Karpas-422 (cell line): ENCODE results near the gene UBE2M. TPM values are rescaled to one million over a fixed set of nuclear protein-coding genes. Genes with fewer than 3 reads are reported as not detected.
A peak's percentile ranks its signal among the peaks of the same experiment; 100 is the strongest.
"Not testable (repeated sequence)": the region's sequence is repeated elsewhere in the genome, so short reads cannot be mapped to it uniquely, and the experiment has no call there.

Experiments
- DNase-seq: peaks from one replicate; pipeline ENCODE4 v3.0.0-alpha.2; 2015
- H2AFZ ChIP-seq: fragments of 200-600 bp; sonication (generic); 2 replicates; pipeline ENCODE4 v1.6.1; 2014; ENCODE audit warnings: antibody characterized with exemption, low read length, mixed read lengths
- H3K27ac ChIP-seq: fragments of 200-600 bp; sonication (generic); 2 replicates; pipeline ENCODE4 v1.5.1; 2014; ENCODE audit warnings: mild to moderate bottlenecking, low read length, moderate library complexity
- H3K27me3 ChIP-seq: fragments of 200-600 bp; sonication (generic); 2 replicates; pipeline ENCODE4 v1.6.1; 2014; ENCODE audit warnings: low read length, mixed read lengths
- H3K36me3 ChIP-seq: fragments of 200-600 bp; sonication (generic); 2 replicates; pipeline ENCODE4 v1.6.1; 2014; ENCODE audit warnings: low read length, mixed read lengths; ENCODE audit not compliant: insufficient read depth
- H3K4me1 ChIP-seq: fragments of 200-600 bp; sonication (generic); 2 replicates; pipeline ENCODE4 v1.6.1; 2014; ENCODE audit warnings: mild to moderate bottlenecking, low read length, mixed read lengths
- H3K4me2 ChIP-seq: fragments of 200-600 bp; sonication (generic); 2 replicates; pipeline ENCODE4 v1.6.1; 2014; ENCODE audit warnings: low read length, low read depth, mild to moderate bottlenecking; ENCODE audit not compliant: poor library complexity, severe bottlenecking
- H3K4me3 ChIP-seq: fragments of 200-600 bp; sonication (generic); 2 replicates; pipeline ENCODE4 v1.5.1; 2014; ENCODE audit warnings: mild to moderate bottlenecking, antibody characterized with exemption, low read length, mixed read lengths
- H3K79me2 ChIP-seq: fragments of 200-600 bp; sonication (generic); 2 replicates; pipeline ENCODE4 v1.6.1; 2014; ENCODE audit warnings: mild to moderate bottlenecking, low read length, mixed read lengths
- H3K9ac ChIP-seq: fragments of 200-600 bp; sonication (generic); 2 replicates; pipeline ENCODE4 v1.6.0; 2014; ENCODE audit warnings: low read length
- H3K9me2 ChIP-seq: fragments of 200-600 bp; sonication (generic), shearing (Covaris generic); replicated peaks from 2 replicates; pipeline ENCODE4 v1.6.0; 2014; ENCODE audit warnings: mild to moderate bottlenecking, low read length, moderate library complexity; ENCODE audit not compliant: insufficient read depth
- H3K9me3 ChIP-seq: fragments of 300-700, 200-600 bp; sonication (generic); 2 replicates; pipeline ENCODE4 v1.6.1; 2014; ENCODE audit warnings: low read length, mixed read lengths
- H4K20me1 ChIP-seq: fragments of 200-600 bp; sonication (generic); 2 replicates; pipeline ENCODE4 v1.6.1; 2014; ENCODE audit warnings: mild to moderate bottlenecking, antibody characterized with exemption, low read length, low read depth; ENCODE audit not compliant: insufficient read depth
- total RNA-seq: library from RNA; depleted of rRNA; stranded (reverse); fragments of >200 nt; shearing (Covaris generic); gene quantifications from 2 replicates; pipeline ENCODE4 v1.2.3, GENCODE V29; 2014; ENCODE audit warnings: low replicate concordance

UBE2M gene
- total RNA-seq, 1 experiment from 2014 or later, result 90.6 TPM

- Histone ChIP-seq H3K9ac (peak within 1 kb of the TSS; percentile 94), H2AFZ (peak within 1 kb of the TSS; percentile 86), H3K4me3 (peak within 1 kb of the TSS; percentile 88), H3K9me2 (no peaks in the 10 kb centered on the region), H3K36me3 (peaks cover 21% of the 10 kb centered on the region), H3K4me1 (peaks cover 17% of the 10 kb centered on the region), H3K4me2 (peak within 1 kb of the TSS; percentile 88), H4K20me1 (peaks cover 27% of the 10 kb centered on the region), H3K27me3 (no peaks in the 10 kb centered on the region), H3K27ac (peak within 1 kb of the TSS; percentile 68), H3K79me2 (peaks cover 27% of the 10 kb centered on the region), H3K9me3 (no peaks in the 10 kb centered on the region)
- peak; percentile 97 for DNase-seq
These were observed 14.4 kb downstream of the UBE2M start, which contains the start of gene TRIM28 for GRCh38 chr19:58543826-58544590. Gene TRIM28, plus strand, starts transcription at chr19:58544064. Its CDS starts 694 bp downstream, at chr19:58544758.

DNA sequence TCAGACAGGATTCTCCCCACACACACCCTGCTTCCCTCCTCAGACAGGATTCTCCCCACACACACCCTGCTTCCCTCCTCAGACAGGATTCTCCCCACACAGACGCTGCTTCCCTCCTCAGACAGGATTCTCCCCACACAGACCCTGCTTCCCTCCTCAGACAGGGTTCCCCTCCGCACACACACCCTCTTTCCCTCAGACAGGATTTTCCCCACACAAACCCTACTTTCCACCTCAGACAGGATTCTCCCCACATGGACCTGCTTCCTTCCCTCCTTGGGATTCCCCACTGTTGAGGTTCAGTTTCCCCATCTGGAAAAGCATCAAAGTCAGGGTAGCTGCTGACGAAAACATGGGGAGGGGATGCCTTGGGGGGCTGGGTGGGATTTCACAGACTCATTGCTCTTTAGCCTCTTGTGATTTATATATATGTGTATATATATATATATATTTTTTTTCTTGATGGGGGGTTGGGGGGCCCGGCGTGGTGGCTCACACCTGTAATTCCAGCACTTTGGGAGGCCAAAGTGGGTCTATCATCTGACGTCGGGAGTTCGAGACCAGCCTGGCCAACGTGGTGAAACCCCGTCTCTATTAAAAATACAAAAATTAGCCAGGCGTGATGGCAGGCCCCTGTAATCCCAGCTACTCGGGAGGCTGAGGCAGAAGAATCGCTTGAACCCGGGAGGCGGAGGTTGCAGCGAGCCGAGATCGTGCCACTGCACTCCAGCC is 15.6 kb downstream of the UBE2M start:
- not testable (repeated sequence) for H2AFZ ChIP-seq, H3K27me3 ChIP-seq, H3K9ac ChIP-seq, H3K9me2 ChIP-seq, H3K27ac ChIP-seq, H3K4me3 ChIP-seq, H3K9me3 ChIP-seq, DNase-seq, H3K4me2 ChIP-seq
- Histone ChIP-seq H4K20me1 (peaks cover 27% of the 10 kb centered on the region), H3K36me3 (peaks cover 19% of the 10 kb centered on the region), H3K79me2 (peaks cover 27% of the 10 kb centered on the region), H3K4me1 (peaks cover 17% of the 10 kb centered on the region)

DNA sequence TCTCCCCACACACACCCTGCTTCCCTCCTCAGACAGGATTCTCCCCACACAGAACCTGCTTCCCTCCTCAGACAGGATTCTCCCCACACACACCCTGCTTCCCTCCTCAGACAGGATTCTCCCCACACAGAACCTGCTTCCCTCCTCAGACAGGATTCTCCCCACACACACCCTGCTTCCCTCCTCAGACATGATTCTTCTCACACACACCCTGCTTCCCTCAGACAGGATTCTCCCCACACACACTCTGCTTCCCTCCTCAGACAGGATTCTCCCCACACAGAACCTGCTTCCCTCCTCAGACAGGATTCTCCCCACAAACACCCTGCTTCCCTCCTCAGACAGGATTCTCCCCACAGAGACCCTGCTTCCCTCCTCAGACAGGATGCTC is 19.2 kb downstream of the UBE2M start:
- not testable (repeated sequence) for H3K36me3 ChIP-seq, H3K4me3 ChIP-seq, H3K9ac ChIP-seq, H3K27ac ChIP-seq, DNase-seq, H3K27me3 ChIP-seq, H3K9me2 ChIP-seq, H4K20me1 ChIP-seq, H3K4me1 ChIP-seq, H2AFZ ChIP-seq, H3K9me3 ChIP-seq, H3K4me2 ChIP-seq, H3K79me2 ChIP-seq

DNA sequence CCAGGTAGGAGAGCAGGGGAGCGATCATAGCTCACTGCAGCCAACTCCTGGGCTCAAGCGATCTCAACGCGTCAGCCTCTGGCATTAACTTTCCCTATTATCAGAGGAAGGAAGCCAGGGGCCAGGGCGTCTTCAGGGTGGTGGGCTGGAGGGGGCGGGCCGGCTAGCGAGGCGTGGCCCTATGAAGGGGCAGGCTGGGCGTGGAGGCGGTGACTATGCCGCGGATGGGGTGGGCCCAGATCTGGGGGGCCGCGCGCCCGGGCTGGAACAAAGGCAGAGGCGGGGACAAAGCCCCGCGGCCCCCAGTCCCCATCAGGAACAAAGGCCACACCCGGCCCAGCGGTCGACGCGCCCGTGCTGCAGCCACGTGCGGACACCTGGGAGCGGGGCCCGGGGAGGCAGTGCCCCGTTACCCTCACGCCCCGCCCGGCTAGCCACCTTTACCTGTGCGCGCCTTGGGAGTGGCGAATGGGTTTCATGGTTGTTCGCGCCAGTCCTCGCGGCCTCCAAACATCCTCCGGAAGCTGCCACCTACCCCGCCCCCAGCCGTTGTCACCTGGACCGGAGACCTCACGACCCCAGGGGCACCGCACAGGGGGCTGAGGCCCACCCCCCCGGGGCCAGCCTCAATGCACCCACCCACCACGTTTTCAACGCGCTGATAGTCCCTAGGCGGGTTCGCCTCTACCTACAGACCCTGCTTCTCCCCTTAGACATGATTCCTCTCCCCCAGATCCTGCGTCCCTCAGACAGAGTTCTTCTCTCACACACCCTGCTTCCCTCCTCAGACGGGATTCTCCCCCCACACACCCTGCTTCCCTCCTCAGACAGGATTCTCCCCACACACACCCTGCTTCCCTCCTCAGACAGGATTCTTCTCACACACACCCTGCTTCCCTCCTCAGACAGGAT is 19.9 kb downstream of the UBE2M start:
- Histone ChIP-seq H4K20me1 (no peaks in the 10 kb centered on the region), H3K9me2 (no peaks in the 10 kb centered on the region), H3K27me3 (no peaks in the 10 kb centered on the region), H3K9me3 (no peaks in the 10 kb centered on the region), H3K4me1 (peaks cover under 1% of the 10 kb centered on the region; the same call in 1 of the 2 replicates), H3K79me2 (no peaks in the 10 kb centered on the region), H3K36me3 (no peaks in the 10 kb centered on the region), H3K4me2 (no peak overlapping the region), H3K4me3 (no peak overlapping the region), H3K27ac (no peak overlapping the region), H3K9ac (no peak overlapping the region), H2AFZ (no peak overlapping the region)
- no peak for DNase-seq

DNA sequence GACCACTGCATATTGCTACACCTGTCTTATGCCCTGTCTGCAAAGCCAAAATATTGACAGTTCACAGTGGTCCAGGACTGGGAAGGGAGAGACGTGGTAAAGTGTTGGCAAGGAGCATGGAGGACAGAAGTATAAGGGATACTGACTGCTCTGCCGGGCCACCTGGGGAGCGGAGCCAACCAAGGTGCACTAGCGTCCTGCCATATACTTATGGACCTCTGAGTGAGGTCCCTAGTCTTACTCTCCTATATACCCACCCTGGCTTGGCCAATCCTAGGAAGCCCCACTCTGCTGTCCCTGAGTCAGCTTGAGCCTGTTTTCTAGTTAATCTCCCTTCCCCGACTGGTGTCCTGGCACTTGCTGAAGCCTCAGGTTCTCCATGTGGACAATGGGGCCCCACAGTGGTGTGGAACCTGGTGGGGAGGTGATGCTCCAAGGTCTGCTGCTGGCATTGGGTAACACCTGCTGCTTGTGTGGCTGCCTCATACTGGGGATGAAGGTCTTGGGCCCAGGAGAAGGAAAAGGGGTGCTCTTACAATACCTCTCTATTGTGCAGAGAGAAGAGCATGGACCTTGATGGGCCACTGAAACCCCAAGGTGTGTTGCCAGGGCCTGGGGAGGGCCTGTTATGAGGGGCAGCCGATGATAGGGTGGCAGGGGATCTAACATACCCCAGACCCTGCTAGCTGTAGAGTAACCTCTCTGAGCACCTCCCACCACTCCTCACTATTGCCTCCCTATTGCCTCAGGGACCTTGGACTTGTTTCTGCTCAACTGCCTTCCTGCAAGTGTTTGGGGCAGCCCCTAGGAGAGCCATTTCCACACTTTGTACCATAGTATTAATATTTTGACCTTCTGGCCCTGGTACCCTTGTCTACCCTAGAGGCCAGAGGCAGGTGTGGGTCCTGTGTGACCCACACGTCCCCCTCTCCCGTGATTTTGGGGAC is 21.3 kb downstream of the UBE2M start:
- no peak overlapping the region for H3K27ac ChIP-seq
- H3K36me3 ChIP-seq, result no peaks in the 10 kb centered on the region
- H3K27me3 ChIP-seq, result no peaks in the 10 kb centered on the region
- H3K4me2 ChIP-seq, result no peak overlapping the region
- no peak overlapping the region for H3K4me3 ChIP-seq
- H3K9me3 ChIP-seq, result no peaks in the 10 kb centered on the region
- H4K20me1 ChIP-seq, result no peaks in the 10 kb centered on the region
- no peak for DNase-seq
- no peak overlapping the region for H2AFZ ChIP-seq
- H3K4me1 ChIP-seq, result peaks cover 1% of the 10 kb centered on the region
- no peak overlapping the region for H3K9ac ChIP-seq
- H3K9me2 ChIP-seq, result no peaks in the 10 kb centered on the region
- H3K79me2 ChIP-seq, result no peaks in the 10 kb centered on the region

DNA sequence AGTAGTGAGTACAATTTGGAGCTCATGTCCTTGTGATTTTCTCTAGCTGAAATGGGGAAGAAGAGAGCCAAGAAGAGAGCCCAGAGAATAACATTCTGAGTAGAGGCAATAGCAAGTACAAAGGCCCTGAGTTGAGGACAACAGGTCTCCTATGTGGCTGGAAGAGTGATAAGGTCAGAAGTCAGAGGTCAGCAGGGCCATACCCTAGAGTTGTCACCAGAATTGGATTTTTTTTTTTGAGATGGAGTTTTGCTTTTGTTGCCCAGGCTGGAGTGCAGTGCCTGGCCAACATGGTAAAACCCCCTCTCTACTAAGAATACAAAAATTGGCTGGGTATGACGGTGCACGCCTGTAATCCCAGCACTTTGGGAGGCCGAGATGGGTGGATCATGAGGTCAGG is 22.6 kb downstream of the UBE2M start:
- no peaks in the 10 kb centered on the region for H3K27me3 ChIP-seq
- H2AFZ ChIP-seq, result no peak overlapping the region
- H3K9me2 ChIP-seq, result no peaks in the 10 kb centered on the region
- H3K9ac ChIP-seq, result no peak overlapping the region
- peaks cover 14% of the 10 kb centered on the region for H3K4me1 ChIP-seq
- H3K9me3 ChIP-seq, result no peaks in the 10 kb centered on the region
- H3K27ac ChIP-seq, result no peak overlapping the region
- no peaks in the 10 kb centered on the region for H3K36me3 ChIP-seq
- no peaks in the 10 kb centered on the region for H3K79me2 ChIP-seq
- no peak for DNase-seq
- no peak overlapping the region for H3K4me2 ChIP-seq
- H4K20me1 ChIP-seq, result no peaks in the 10 kb centered on the region
- no peak overlapping the region for H3K4me3 ChIP-seq

GRCh38 chr19:58531034-58531840 is 27.2 kb downstream of the UBE2M start:
- Histone ChIP-seq H3K4me1 (peaks cover 14% of the 10 kb centered on the region), H3K9me2 (no peaks in the 10 kb centered on the region), H3K4me2 (peak overlapping the region; percentile 15), H3K27ac (no peak overlapping the region), H3K9ac (no peak overlapping the region), H4K20me1 (no peaks in the 10 kb centered on the region), H3K27me3 (no peaks in the 10 kb centered on the region), H2AFZ (no peak overlapping the region), H3K4me3 (no peak overlapping the region), H3K36me3 (no peaks in the 10 kb centered on the region), H3K79me2 (no peaks in the 10 kb centered on the region), H3K9me3 (no peaks in the 10 kb centered on the region)
- no peak for DNase-seq
